GM10266 (cell line): ENCODE measurements around the gene RYR2.

Experiments used
- DNase-seq: peaks from one replicate; pipeline ENCODE4 v3.0.0; 2012; ENCODE audit errors: extremely low spot score
- CTCF ChIP-seq: IDR thresholded peaks from 2 replicates; pipeline ENCODE4 v1.5.1; 2012; ENCODE audit warnings: mild to moderate bottlenecking, low read depth; ENCODE audit not compliant: control insufficient read depth, insufficient read depth; ENCODE audit errors: missing control alignments

Gene RYR2

GRCh38 chr1:237152506-237153335, 110.7 kb downstream of the RYR2 start:
- no peak for DNase-seq

GRCh38 chr1:237154157-237154556, 112.2 kb downstream of the RYR2 start:
- TF ChIP-seq CTCF: no peak
- no peak for DNase-seq

More at GRCh38 chr1:237152506-237153335, 110.7 kb downstream of the RYR2 start:
- TF ChIP-seq CTCF: no peak

- no peak for TF ChIP-seq CTCF
- DNase-seq: no peak
These were observed 122.7 kb downstream of the RYR2 start for GRCh38 chr1:237164406-237165352.

GRCh38 chr1:237166086-237166485, 124.1 kb downstream of the RYR2 start:
- no peak for DNase-seq
- TF ChIP-seq CTCF: no peak

- DNase-seq: no peak
- TF ChIP-seq CTCF: no peak
These were observed 124.7 kb downstream of the RYR2 start for GRCh38 chr1:237166593-237167101.

- DNase-seq: no peak
- TF ChIP-seq CTCF: no peak
These were observed 128.2 kb downstream of the RYR2 start for GRCh38 chr1:237170149-237170548.
